ENCODE results near the gene ABI1.
"Not testable (repeated sequence)": the region's sequence is repeated elsewhere in the genome, so short reads cannot be mapped to it uniquely, and the experiment has no call there.

DNA sequence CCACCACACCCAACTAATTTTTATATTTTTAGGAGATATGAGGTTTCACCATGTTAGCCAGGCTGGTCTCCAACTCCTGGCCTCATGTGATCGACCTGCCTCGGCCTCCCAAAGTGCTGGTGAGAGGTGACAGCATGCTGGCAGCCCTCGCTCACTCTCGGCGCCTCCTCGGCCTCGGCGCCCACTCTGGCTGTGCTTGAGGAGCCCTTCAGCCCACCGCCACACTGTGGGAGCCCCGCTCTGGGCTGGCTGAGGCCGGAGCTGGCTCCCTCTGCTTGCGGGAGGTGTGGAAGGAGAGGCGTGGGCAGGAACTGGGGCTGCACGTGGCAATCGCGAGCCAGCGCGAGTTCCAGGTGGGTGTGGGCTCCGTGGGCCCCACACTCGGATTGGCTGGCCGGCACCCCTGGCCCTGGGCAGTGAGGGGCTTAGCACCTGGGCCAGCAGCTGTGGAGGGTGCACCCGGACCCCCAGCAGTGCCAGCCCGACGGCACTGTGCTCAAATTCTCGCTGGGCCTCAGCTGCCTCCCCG is 44.6 kb upstream of the ABI1 start:
- TF ChIP-seq STAG1 (CRISPR knock-in tag; IDR thresholded peaks at IDR 0.05; ENCODE audit: borderline replicate concordance); ZEB2 (IDR thresholded peaks at IDR 0.05); RFX5 (IDR thresholded peaks at IDR 0.05; ENCODE audit: low read depth, low read length): not testable (repeated sequence)
